ENCODE measurements around the gene SWT1. TPM values are rescaled to one million over a fixed set of nuclear protein-coding genes. Genes with fewer than 3 reads are reported as not detected.

Gene SWT1
- total and polyA plus RNA-seq, 10 donors: 1.3 to 12.8 (median 6.6) TPM

- peaks cover 0 to 15% (median 3%) of the 10 kb centered on the region in 6 donors for H3K36me3 ChIP-seq
- 62 to 70% (median 69%) methylated on average over 2 of the region's 2 CpGs for WGBS, 5 donors
- H3K4me1 ChIP-seq: no peaks in the 10 kb centered on the region
- no peak for DNase-seq
- intact Hi-C loops (cut with DNase I; ENCODE audit: low total_unique reads): no loop called here
- H3K9me3 ChIP-seq: no peaks in the 10 kb centered on the region
- H3K4me3 ChIP-seq: no peak overlapping the region
- H3K27me3 ChIP-seq (replicated peaks in 1 of 7): no peaks in the 10 kb centered on the region
- TF ChIP-seq POLR2A (IDR thresholded peaks at IDR 0.05): no peak
- TF ChIP-seq POLR2AphosphoS5 (IDR thresholded peaks at IDR 0.05): no peak
- no peak for TF ChIP-seq CTCF (IDR thresholded peaks at IDR 0.05 in 8 of 11, conservative IDR thresholded peaks at IDR 0.05 in 3 of 11)
- H3K27ac ChIP-seq: no peak overlapping the region
These were observed 127.7 kb downstream of the SWT1 start for GRCh38 chr1:185284533-185285276.

- WGBS, 5 donors: 91 to 95% (median 94%) methylated on average over 2 of the region's 2 CpGs
- peaks cover 0 to 15% (median 9%) of the 10 kb centered on the region in 6 donors for H3K4me1 ChIP-seq
These were observed 130.5 kb downstream of the SWT1 start for GRCh38 chr1:185287451-185287850.

GRCh38 chr1:185288435-185288834, 131.5 kb downstream of the SWT1 start:
- TF ChIP-seq POLR2AphosphoS5 (IDR thresholded peaks at IDR 0.05) (no peak), CTCF (IDR thresholded peaks at IDR 0.05 in 8 of 11, conservative IDR thresholded peaks at IDR 0.05 in 3 of 11) (no peak), POLR2A (IDR thresholded peaks at IDR 0.05) (no peak)
- Histone ChIP-seq H3K4me3 (no peak overlapping the region), H3K9me3 (no peaks in the 10 kb centered on the region), H3K36me3 (peaks cover 0 to 4% (median 0%) of the 10 kb centered on the region in 6 donors), H3K27ac (no peak overlapping the region), H3K27me3 (replicated peaks in 1 of 7) (no peaks in the 10 kb centered on the region), H3K4me1 (peaks cover 0 to 21% (median 12%) of the 10 kb centered on the region in 6 donors)
- intact Hi-C loops (cut with DNase I; ENCODE audit: low total_unique reads): no loop called here
- 95 to 98% (median 96%) methylated on average over 3 of the region's 3 CpGs for WGBS, 5 donors
- DNase-seq: no peak

More at GRCh38 chr1:185287451-185287850, 130.5 kb downstream of the SWT1 start:
- Histone ChIP-seq H3K27ac (no peak overlapping the region), H3K36me3 (no peaks in the 10 kb centered on the region), H3K9me3 (no peaks in the 10 kb centered on the region), H3K27me3 (replicated peaks in 1 of 7) (no peaks in the 10 kb centered on the region), H3K4me3 (no peak overlapping the region)
- TF ChIP-seq CTCF (IDR thresholded peaks at IDR 0.05 in 8 of 11, conservative IDR thresholded peaks at IDR 0.05 in 3 of 11): no peak
- TF ChIP-seq POLR2AphosphoS5 (IDR thresholded peaks at IDR 0.05): no peak
- no peak for TF ChIP-seq POLR2A (IDR thresholded peaks at IDR 0.05)
- no peak for DNase-seq
- intact Hi-C loops (cut with DNase I; ENCODE audit: low total_unique reads): no loop called here

- Histone ChIP-seq H3K4me3 (no peak overlapping the region), H3K9me3 (no peaks in the 10 kb centered on the region), H3K4me1 (peaks cover 0 to 21% (median 12%) of the 10 kb centered on the region in 6 donors), H3K27ac (no peak overlapping the region), H3K36me3 (peaks cover 0 to 18% (median 5%) of the 10 kb centered on the region in 6 donors), H3K27me3 (replicated peaks in 1 of 7) (no peaks in the 10 kb centered on the region)
- no peak for TF ChIP-seq POLR2A (IDR thresholded peaks at IDR 0.05)
- no peak for TF ChIP-seq POLR2AphosphoS5 (IDR thresholded peaks at IDR 0.05)
- intact Hi-C loops (cut with DNase I; ENCODE audit: low total_unique reads): no loop called here
- DNase-seq: no peak
These were observed 132.9 kb downstream of the SWT1 start for GRCh38 chr1:185289880-185290279.

Measured in spleen (tissue), 11 donors.